ENCODE data around the gene B4GAT1. TPM values are rescaled to one million over a fixed set of nuclear protein-coding genes. Genes with fewer than 3 reads are reported as not detected.
A peak's percentile ranks its signal among the peaks of the same experiment; 100 is the strongest.

Gene B4GAT1
- total and polyA plus RNA-seq, 2 of the 13 experiments (the other 11 are each of a cell fraction or from before 2014, with no cell fraction given) = 40.4 to 109 TPM

- TF ChIP-seq TFAP4 (IDR thresholded peaks at IDR 0.05; ENCODE audit: borderline replicate concordance, low read depth) = peak; percentile 40; the same call in 1 of the 2 replicates
- TF ChIP-seq TBL1XR1 (IDR thresholded peaks at IDR 0.05; ENCODE audit: borderline replicate concordance, low read length, partially characterized antibody) = no peak
- no peak; the same call in 1 of the 2 replicates for TF ChIP-seq HNF4G (IDR thresholded peaks at IDR 0.05; ENCODE audit: borderline replicate concordance, low read depth, low read length)
- TF ChIP-seq HNF4G (CRISPR knock-in tag; IDR thresholded peaks at IDR 0.05; ENCODE audit: borderline replicate concordance, low read depth) = no peak
- no peak for TF ChIP-seq TARDBP (CRISPR knock-in tag; IDR thresholded peaks at IDR 0.05)
- no peak for TF ChIP-seq BCL6 (CRISPR knock-in tag; IDR thresholded peaks at IDR 0.05)
- TF ChIP-seq MIER2 (CRISPR knock-in tag; IDR thresholded peaks at IDR 0.05) = peak; percentile 43; the same call in 1 of the 2 replicates
- TF ChIP-seq ONECUT2 (CRISPR knock-in tag; IDR thresholded peaks at IDR 0.05) = no peak
- TF ChIP-seq ZNF580 (CRISPR knock-in tag; IDR thresholded peaks at IDR 0.05; ENCODE audit: borderline replicate concordance, low read depth) = no peak
- TF ChIP-seq SNRNP70 (IDR thresholded peaks at IDR 0.05; ENCODE audit: low read depth, low read length) = no peak
- TF ChIP-seq RXRA (CRISPR knock-in tag; IDR thresholded peaks at IDR 0.05) = 0 out of 2 replicates have a peak, but pooled peaks have one; percentile 30
- peak; percentile 93 for TF ChIP-seq ZNF652 (CRISPR knock-in tag; IDR thresholded peaks at IDR 0.05; ENCODE audit: borderline replicate concordance, low read depth)
- TF ChIP-seq ZNF709 (CRISPR knock-in tag; IDR thresholded peaks at IDR 0.05) = no peak
- peak; percentile 7; the same call in 1 of the 2 replicates for TF ChIP-seq GABPB1 (CRISPR knock-in tag; IDR thresholded peaks at IDR 0.05)
- TF ChIP-seq SIN3A (IDR thresholded peaks at IDR 0.05; ENCODE audit: borderline replicate concordance, low read depth, low read length) = peak; percentile 74; the same call in 1 of the 2 replicates
- TF ChIP-seq ZNF574 (CRISPR knock-in tag; IDR thresholded peaks at IDR 0.05) = peak; percentile 29; the same call in 1 of the 2 replicates
- peak; percentile 37; the same call in 1 of the 2 replicates for TF ChIP-seq ZBTB10 (CRISPR knock-in tag; IDR thresholded peaks at IDR 0.05; ENCODE audit: borderline replicate concordance)
- TF ChIP-seq RFXAP (CRISPR knock-in tag; IDR thresholded peaks at IDR 0.05; ENCODE audit: borderline replicate concordance) = peak; percentile 16; the same call in 1 of the 2 replicates
- no peak for TF ChIP-seq ZNF615 (CRISPR knock-in tag; IDR thresholded peaks at IDR 0.05; ENCODE audit: borderline replicate concordance)
- TF ChIP-seq NCOA2 (CRISPR knock-in tag; IDR thresholded peaks at IDR 0.05) = 0 out of 2 replicates have a peak, but pooled peaks have one; percentile 16
- peak; percentile 73 for TF ChIP-seq PHF8 (CRISPR knock-in tag; IDR thresholded peaks at IDR 0.05)
- TF ChIP-seq TRIM22 (IDR thresholded peaks at IDR 0.05) = no peak
Observed at GRCh38 chr11:66312549-66313320, 34.7 kb downstream of the B4GAT1 start (continued).
